GM12878 (cell line): Measurements from ENCODE around the gene PSME3IP1. TPM values are rescaled to one million over a fixed set of nuclear protein-coding genes. Genes with fewer than 3 reads are reported as not detected.

Experiments
- ATAC-seq: fragments of 200-7000 bp; cut with Tn5 transposase; 3 replicates; pipeline ENCODE4 v1.9.1; 2020; ENCODE audit warnings: mild to moderate bottlenecking, moderate library complexity
- BruUV-seq: library from RNA; stranded (reverse); fragments of 400-500 nt; replicated peaks from 2 replicates; lab custom pipeline; 2021; lab: Mats Ljungman, UMichigan
- CTCF ChIA-PET: fragments of 300-600 bp; sonication (Branson Sonifier 250); formaldehyde crosslinking; extraction: SDS; loops from one replicate; lab custom pipeline; 2021; ENCODE audit warnings: inconsistent platforms; lab: Yijun Ruan, JAX
- POLR2A ChIA-PET: fragments of 350-600 bp; formaldehyde crosslinking; extraction: SDS; loops from one replicate; lab custom pipeline; 2021; ENCODE audit warnings: inconsistent platforms; lab: Charles Lee
- RAD21 ChIA-PET: fragments of 300-600 bp; sonication (Branson Sonifier 250); formaldehyde crosslinking; loops from one replicate; lab custom pipeline; 2023; ENCODE audit warnings: antibody characterized with exemption; ENCODE audit not compliant: unreplicated experiment; lab: Charles Lee
- SMC1A ChIA-PET: fragments of 300-600 bp; sonication (Branson Sonifier 250); formaldehyde crosslinking; loops from one replicate; lab custom pipeline; 2023; ENCODE audit not compliant: unreplicated experiment, uncharacterized antibody; lab: Charles Lee
- DNase-seq: peaks from one replicate; pipeline ENCODE4 v3.0.0-alpha.2; 2011; ENCODE audit warnings: low read depth, low spot score
- FAIRE-seq: peaks from 3 replicates; lab custom pipeline; 2011; peaks lifted over from hg19 to GRCh38; lab: Jason Lieb, UNC
- H2AFZ ChIP-seq: 2 replicates; pipeline ENCODE4 v1.6.0; 2011; ENCODE audit warnings: low read depth, low read length, control low read depth; ENCODE audit not compliant: control insufficient read depth
- H3K27ac ChIP-seq: 2 replicates; pipeline ENCODE4 v1.5.1; 2011; ENCODE audit warnings: control low read depth; ENCODE audit not compliant: control insufficient read depth, insufficient read depth
- H3K27me3 ChIP-seq, 2 experiments: replicated peaks in 1 of 2; 2 replicates each; pipeline versions ENCODE4 v1.6.0 to v1.6.1; 2011; ENCODE audit warnings: low read length in 1 of 2; ENCODE audit not compliant: control insufficient read depth in 2 of 2, insufficient read depth in 2 of 2
- H3K36me3 ChIP-seq, 2 experiments: 2 replicates each; pipeline ENCODE4 v1.5.1; 2011; ENCODE audit warnings: low read length in 1 of 2; ENCODE audit not compliant: control insufficient read depth in 2 of 2, insufficient read depth in 2 of 2
- H3K4me1 ChIP-seq: 2 replicates; pipeline ENCODE4 v1.6.1; 2011; ENCODE audit warnings: mild to moderate bottlenecking, low read length, moderate library complexity, mixed read lengths; ENCODE audit not compliant: control insufficient read depth, insufficient read depth
- H3K4me2 ChIP-seq: 2 replicates; pipeline ENCODE4 v1.6.0; 2011; ENCODE audit warnings: control low read depth; ENCODE audit not compliant: control insufficient read depth, insufficient read depth
- H3K4me3 ChIP-seq: fragments of 200-600 bp; sonication (generic); 2 replicates; pipeline ENCODE4 v1.5.1; 2016
- H3K79me2 ChIP-seq: 2 replicates; pipeline ENCODE4 v1.6.0; 2011; ENCODE audit warnings: low read length; ENCODE audit not compliant: control insufficient read depth, insufficient read depth
- H3K9ac ChIP-seq: 2 replicates; pipeline ENCODE4 v1.8.0; 2011; ENCODE audit warnings: low read length, control low read depth, mixed read lengths; ENCODE audit not compliant: control insufficient read depth, insufficient read depth
- H3K9me3 ChIP-seq: replicated peaks from 3 replicates; pipeline ENCODE4 v1.5.1; 2011; ENCODE audit warnings: mild to moderate bottlenecking, low read length; ENCODE audit not compliant: control insufficient read depth, insufficient read depth
- H4K20me1 ChIP-seq: 2 replicates; pipeline ENCODE4 v1.6.0; 2011; ENCODE audit not compliant: control insufficient read depth, insufficient read depth
- CBX3 ChIP-seq: fragments of 200-600 bp; sonication (generic); IDR thresholded peaks from 2 replicates; pipeline ENCODE4 v1.6.1; 2016; ENCODE audit warnings: low read depth, borderline replicate concordance
- CUX1 ChIP-seq: IDR thresholded peaks from 2 replicates; pipeline ENCODE4 v1.6.1; 2012; ENCODE audit warnings: improper control_type of control experiment, low read depth, low read length; ENCODE audit not compliant: insufficient replicate concordance
- PBX3 ChIP-seq: IDR thresholded peaks from 2 replicates; pipeline ENCODE4 v1.6.1; 2011; ENCODE audit warnings: mild to moderate bottlenecking, low read depth, low read length, moderate library complexity; ENCODE audit not compliant: insufficient replicate concordance
- POLR2AphosphoS2 ChIP-seq: IDR thresholded peaks from 2 replicates; pipeline ENCODE4 v1.6.1; 2011; ENCODE audit warnings: low read depth, mild to moderate bottlenecking, low read length, improper control_type of control experiment, moderate library complexity
- SMC3 ChIP-seq: IDR thresholded peaks from 2 replicates; pipeline ENCODE4 v1.6.1; 2011; ENCODE audit warnings: low read length, improper control_type of control experiment, borderline replicate concordance
- STAT3 ChIP-seq: IDR thresholded peaks from 2 replicates; pipeline ENCODE4 v1.6.1; 2011; ENCODE audit warnings: low read depth, low read length, improper control_type of control experiment
- TCF3 ChIP-seq: IDR thresholded peaks from 2 replicates; pipeline ENCODE4 v1.6.1; 2012; ENCODE audit warnings: low read depth, mild to moderate bottlenecking, low read length, borderline replicate concordance; ENCODE audit not compliant: insufficient read depth
- YBX1 ChIP-seq: fragments of 450-650 bp; IDR thresholded peaks from 2 replicates; pipeline ENCODE4 v1.6.1; 2016; ENCODE audit warnings: antibody characterized with exemption
- ZNF592 ChIP-seq: fragments of 450-650 bp; IDR thresholded peaks from 2 replicates; pipeline ENCODE4 v1.6.1; 2017; ENCODE audit warnings: mild to moderate bottlenecking, moderate library complexity
- WGBS: methylation state at CpG from one replicate; pipeline ENCODE4 v1.1.6; 2016; ENCODE audit warnings: low lambda C conversion rate; ENCODE audit not compliant: insufficient replicate concordance, insufficient coverage; ENCODE audit errors: missing lambda C conversion rate; 5-methylcytosine and 5-hydroxymethylcytosine counted together
- in situ Hi-C: fragments of 300-500 bp; cut with MboI; formaldehyde crosslinking; loops from 9 replicates; pipeline ENCODE4 v1.14.3; 2018; ENCODE audit warnings: mixed read lengths
- intact Hi-C: fragments of 100-400 bp; cut with micrococcal nuclease; formaldehyde crosslinking; loops from one replicate; pipeline ENCODE4 v1.14.2; 2022; ENCODE audit not compliant: unreplicated experiment
- polyA plus RNA-seq, 11 experiments: library from polyadenylated mRNA; depleted of rRNA in 4 of 11; unstranded in 6 of 11; stranded (reverse) in 5 of 11; fragments of >200 nt; fragmentation: Nextera tagmentation in 4 of 11; fragmentation: Illumina TruSeq in 1 of 11; extraction: Ambion mirVana in 4 of 11; extraction: Trizol in 1 of 11; gene quantifications; 1 replicate in 1 of 11; 2 replicates in 10 of 11; pipeline versions ENCODE4 v1.2.1 to v1.2.3, GENCODE V29; 2011 to 2016; ENCODE audit warnings: inconsistent platforms in 2 of 11, missing spikeins in 2 of 11, low read depth in 1 of 11
- total RNA-seq, 4 experiments: library from RNA; depleted of rRNA in 3 of 4; stranded (reverse); fragments of >200 nt in 3 of 4; fragmentation: Illumina TruSeq in 1 of 4; extraction: Trizol in 1 of 4; gene quantifications; 2 replicates each; pipeline versions ENCODE4 v1.2.1 to v1.2.3, GENCODE V29; 2013 to 2021

Gene PSME3IP1
- total and polyA plus RNA-seq, 10 of the 15 experiments (the other 5 are each of a cell fraction or from before 2014, with no cell fraction given) = 67.9 to 174 (median 111) TPM

- H3K4me1 ChIP-seq = no peaks in the 10 kb centered on the region
- H3K4me3 ChIP-seq = no peak overlapping the region
- ChIA-PET POLR2A (interaction anchor here (0.9 to 2.3 kb wide), 2 partner anchors 8 to 48 kb away, joined by 5 to 7 read pairs; no protein-coding TSS in a partner anchor), CTCF (interaction anchor here (1.3 kb wide), 1 partner anchor 17 kb away, joined by 3 read pairs; no protein-coding TSS in a partner anchor), RAD21 (interaction anchor here (0.9 to 1.0 kb wide), 2 partner anchors 91 to 97 kb away, joined by 4 read pairs; no protein-coding TSS in a partner anchor), SMC1A (interaction anchor here (0.9 to 2.5 kb wide), 4 partner anchors 10 to 20 kb away, joined by 3 to 11 read pairs (median 6); no protein-coding TSS in a partner anchor)
- no peak for FAIRE-seq
- WGBS = 96% methylated on average over 12 of the region's 12 CpGs
- intact Hi-C loops = no loop called here
- BruUV-seq = TSS peak; percentile 49
- 0 out of 2 replicates have a peak, but pooled peaks cover 3% of the 10 kb centered on the region for H4K20me1 ChIP-seq
- peak; percentile 31; the same call in 1 of the 3 replicates for ATAC-seq
- in situ Hi-C loops = loop anchor here (25.0 kb wide), 1 partner anchor 1358 kb away; no protein-coding TSS in a partner anchor
- H3K27ac ChIP-seq = no peak overlapping the region
- H3K79me2 ChIP-seq = no peaks in the 10 kb centered on the region; the same call in 1 of the 2 replicates
- H3K27me3 ChIP-seq = no peaks in the 10 kb centered on the region
- DNase-seq = no peak
- peaks cover 8 to 20% of the 10 kb centered on the region in 2 experiments; a peak in 3 of 4 replicates for H3K36me3 ChIP-seq
- no peak overlapping the region for H3K4me2 ChIP-seq
- no peaks in the 10 kb centered on the region for H3K9me3 ChIP-seq
- H3K9ac ChIP-seq = no peak overlapping the region
- no peak overlapping the region for H2AFZ ChIP-seq
- TF ChIP-seq CUX1 = no peak
- no peak for TF ChIP-seq SMC3
- no peak for TF ChIP-seq TCF3
- no peak for TF ChIP-seq CBX3
- no peak for TF ChIP-seq PBX3
- no peak for TF ChIP-seq STAT3
- no peak for TF ChIP-seq YBX1
- no peak for TF ChIP-seq ZNF592
- TF ChIP-seq POLR2AphosphoS2 = no peak
Measured at GRCh38 chr16:57204675-57205074, 18.8 kb upstream of the PSME3IP1 start.
